HCT116 (cell line): ENCODE data around the gene PLPPR3. TPM values are rescaled to one million over a fixed set of nuclear protein-coding genes. Genes with fewer than 3 reads are reported as not detected.

Source experiments
- ATAC-seq: fragments of 200-7000 bp; cut with Tn5 transposase; 2 replicates; pipeline ENCODE4 v1.9.1; 2020; ENCODE audit warnings: mild to moderate bottlenecking, moderate library complexity
- BruUV-seq: library from RNA; stranded (reverse); fragments of 400-500 nt; replicated peaks from 2 replicates; lab custom pipeline; 2021; lab: Mats Ljungman, UMichigan
- CTCF ChIA-PET: fragments of 300-600 bp; sonication (Branson Sonifier 250); formaldehyde crosslinking; loops from one replicate; lab custom pipeline; 2021; ENCODE audit warnings: antibody characterized with exemption; lab: Charles Lee
- POLR2A ChIA-PET: fragments of 300-600, 350-600 bp; sonication (Branson Sonifier 250); formaldehyde crosslinking; loops from one replicate; lab custom pipeline; 2021; ENCODE audit warnings: antibody characterized with exemption; lab: Charles Lee
- RAD21 ChIA-PET, 2 experiments: fragments of 300-600 bp; sonication (Branson Sonifier 250); formaldehyde crosslinking; loops; one replicate each; lab custom pipeline; 2023; ENCODE audit warnings: low total read pairs in 2 of 2; ENCODE audit not compliant: uncharacterized antibody in 2 of 2, unreplicated experiment in 2 of 2, low non-redundant PET in 1 of 2; lab: Charles Lee
- DNase-seq: peaks from one replicate; pipeline ENCODE4 v3.0.0-alpha.2; 2010; ENCODE audit warnings: low read depth, low spot score
- H2AFZ ChIP-seq: fragments of 200-600 bp; shearing (Covaris generic), sonication (generic); 2 replicates; pipeline ENCODE4 v1.6.1; 2017; ENCODE audit warnings: low read depth, mixed run types, mixed read lengths, antibody characterized with exemption, low read length; ENCODE audit not compliant: poor library complexity, severe bottlenecking
- H3K27ac ChIP-seq: 2 replicates; pipeline ENCODE4 v1.5.1; 2012; ENCODE audit warnings: low read depth, low read length
- H3K27me3 ChIP-seq: fragments of 200-600 bp; sonication (generic); 2 replicates; pipeline ENCODE4 v1.6.1; 2016; ENCODE audit warnings: mixed run types, low read length, mixed read lengths; ENCODE audit not compliant: insufficient read depth
- H3K36me3 ChIP-seq, 2 experiments: fragments of 200-500 bp in 1 of 2; fragments of 200-600 bp in 1 of 2; sonication (Bioruptor generic) in 1 of 2; sonication (generic) in 1 of 2; 2 replicates each; pipeline versions ENCODE4 v1.5.1 to v1.6.1; 2014 to 2016; ENCODE audit warnings: low read length in 2 of 2, inconsistent platforms in 1 of 2, mixed read lengths in 1 of 2, mixed run types in 1 of 2; ENCODE audit not compliant: insufficient read depth in 2 of 2, control insufficient read depth in 1 of 2
- H3K4me1 ChIP-seq, 2 experiments: fragments of 200-600 bp in 1 of 2; sonication (generic) in 1 of 2; 2 replicates each; pipeline versions ENCODE4 v1.5.1 to v1.6.1; 2012 to 2017; ENCODE audit warnings: low read length in 2 of 2, inconsistent platforms in 1 of 2, mild to moderate bottlenecking in 1 of 2, mixed read lengths in 1 of 2, mixed run types in 1 of 2, moderate library complexity in 1 of 2; ENCODE audit not compliant: insufficient read depth in 2 of 2, control insufficient read depth in 1 of 2
- H3K4me2 ChIP-seq: fragments of 200-600 bp; sonication (generic); 2 replicates; pipeline ENCODE4 v1.6.1; 2017; ENCODE audit warnings: mixed run types, low read length, mixed read lengths
- H3K4me3 ChIP-seq, 2 experiments: fragments of 200-600 bp in 1 of 2; sonication (generic) in 1 of 2; replicated peaks in 1 of 2; 2 replicates each; pipeline ENCODE4 v1.5.1; 2011 to 2016; ENCODE audit warnings: low read length in 2 of 2, control low read depth in 1 of 2, low read depth in 1 of 2, mild to moderate bottlenecking in 1 of 2, mixed read lengths in 1 of 2, mixed run types in 1 of 2
- H3K79me2 ChIP-seq: fragments of 200-600 bp; sonication (generic); 2 replicates; pipeline ENCODE4 v1.6.1; 2017; ENCODE audit warnings: mild to moderate bottlenecking, mixed run types, low read length, moderate library complexity, mixed read lengths; ENCODE audit not compliant: insufficient read depth
- H3K9ac ChIP-seq: fragments of 200-600 bp; sonication (generic); 2 replicates; pipeline ENCODE4 v1.6.1; 2016; ENCODE audit warnings: low read length, mixed read lengths
- H3K9me2 ChIP-seq: fragments of 200-600 bp; sonication (generic), shearing (Covaris generic); 2 replicates; pipeline ENCODE4 v1.6.1; 2017; ENCODE audit warnings: mixed run types, mild to moderate bottlenecking, moderate library complexity; ENCODE audit not compliant: insufficient read depth
- H3K9me3 ChIP-seq, 2 experiments: fragments of 200-500 bp in 1 of 2; fragments of 200-600 bp in 1 of 2; sonication (Bioruptor generic) in 1 of 2; sonication (generic) in 1 of 2; 2 replicates each; pipeline ENCODE4 v1.6.1; 2014 to 2017; ENCODE audit warnings: low read length in 2 of 2, mixed read lengths in 2 of 2, inconsistent platforms in 1 of 2, low read depth in 1 of 2, mild to moderate bottlenecking in 1 of 2, mixed run types in 1 of 2, moderate library complexity in 1 of 2; ENCODE audit not compliant: control insufficient read depth in 1 of 2, insufficient read depth in 1 of 2
- H4K20me1 ChIP-seq: fragments of 200-600 bp; sonication (generic), shearing (Covaris generic); 2 replicates; pipeline ENCODE4 v1.6.1; 2017; ENCODE audit warnings: mixed run types, mild to moderate bottlenecking, moderate library complexity; ENCODE audit not compliant: insufficient read depth
- EGR1 ChIP-seq: IDR thresholded peaks from 2 replicates; pipeline ENCODE4 v1.6.1; 2012; ENCODE audit warnings: low read depth
- ELF1 ChIP-seq: IDR thresholded peaks from 2 replicates; pipeline ENCODE4 v1.6.1; 2012; ENCODE audit warnings: low read depth, borderline replicate concordance
- EZH2 ChIP-seq: fragments of 200-600 bp; sonication (generic); IDR thresholded peaks from 2 replicates; pipeline ENCODE4 v1.6.1; 2017; ENCODE audit warnings: antibody characterized with exemption, mixed run types
- EZH2phosphoT487 ChIP-seq: fragments of 200-600 bp; IDR thresholded peaks from 2 replicates; pipeline ENCODE4 v1.6.1; 2018; ENCODE audit warnings: antibody characterized with exemption, borderline replicate concordance
- FOSL1 ChIP-seq: IDR thresholded peaks from 2 replicates; pipeline ENCODE4 v1.6.1; 2012; ENCODE audit warnings: low read depth
- POLR2AphosphoS5 ChIP-seq: IDR thresholded peaks from 2 replicates; pipeline ENCODE4 v1.6.1; 2011; ENCODE audit warnings: mild to moderate bottlenecking, low read depth, low read length, moderate library complexity
- REST ChIP-seq: IDR thresholded peaks from 2 replicates; pipeline ENCODE4 v1.6.1; 2012; ENCODE audit warnings: low read depth
- SIN3A ChIP-seq: IDR thresholded peaks from 2 replicates; pipeline ENCODE4 v1.6.1; 2012; ENCODE audit warnings: low read depth
- SP1 ChIP-seq: IDR thresholded peaks from 2 replicates; pipeline ENCODE4 v1.6.1; 2012; ENCODE audit warnings: low read depth
- SRF ChIP-seq: IDR thresholded peaks from 2 replicates; pipeline ENCODE4 v1.6.1; 2012; ENCODE audit warnings: low read depth
- ZNF274 ChIP-seq: fragments of 200-500 bp; sonication (Bioruptor generic); IDR thresholded peaks from 2 replicates; pipeline ENCODE4 v1.6.1; 2014; ENCODE audit warnings: mild to moderate bottlenecking, low read depth, low read length, inconsistent platforms
- intact Hi-C: fragments of 100-400 bp; cut with micrococcal nuclease; formaldehyde crosslinking; loops from 2 replicates; pipeline ENCODE4 v1.10.0; 2022
- total RNA-seq: library from RNA; stranded (reverse); gene quantifications from one replicate; pipeline ENCODE4 v1.2.1, GENCODE V29; 2021; ENCODE audit not compliant: unreplicated experiment
- TF ChIP-seq, protein P1 (sequence below): IDR thresholded peaks from 2 replicates; pipeline ENCODE4 v1.6.1; 2012

Gene PLPPR3
- total RNA-seq, 1 experiment from 2014 or later, result 0.27 TPM

DNA sequence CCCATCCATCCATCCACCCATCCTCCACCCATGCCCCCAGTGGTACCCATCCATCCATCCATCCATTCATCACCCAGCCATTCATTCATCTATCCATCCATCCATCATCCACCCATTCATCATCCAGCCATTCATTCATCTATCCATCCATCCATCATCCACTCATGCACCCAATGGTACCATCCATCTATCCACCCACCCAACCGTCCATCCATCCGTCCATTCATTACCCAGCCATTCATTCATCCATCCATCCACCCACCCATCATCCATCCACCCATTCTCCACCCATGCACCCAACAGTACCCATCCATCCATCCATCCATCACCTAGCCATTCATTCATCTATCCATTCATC, 5.3 kb downstream of the PLPPR3 start:
- H4K20me1 ChIP-seq, result no peaks in the 10 kb centered on the region; the same call in 1 of the 2 replicates
- no peak overlapping the region for H3K9ac ChIP-seq
- POLR2A ChIA-PET, result no interaction called here
- no peak overlapping the region for H3K27ac ChIP-seq
- intact Hi-C loops, result no loop called here
- peaks cover under 1% of the 10 kb centered on the region; the same call in 1 of the 2 replicates for H3K79me2 ChIP-seq
- no peaks in the 10 kb centered on the region for H3K4me1 ChIP-seq
- H3K9me3 ChIP-seq, result no peaks in the 10 kb centered on the region
- RAD21 ChIA-PET, result no interaction called here
- peaks cover 0 to 3% of the 10 kb centered on the region in 2 experiments; a peak in 1 of 4 replicates for H3K36me3 ChIP-seq
- DNase-seq (no peak), ATAC-seq (no peak)
- CTCF ChIA-PET, result no interaction called here
- no peak overlapping the region for H3K4me3 ChIP-seq
- BruUV-seq, result no TSS peak
- no peaks in the 10 kb centered on the region for H3K9me2 ChIP-seq
- H3K4me2 ChIP-seq, result no peak overlapping the region
- H2AFZ ChIP-seq, result no peak overlapping the region
- no peaks in the 10 kb centered on the region for H3K27me3 ChIP-seq
- TF ChIP-seq ZNF274 (no peak), SP1 (no peak), POLR2AphosphoS5 (no peak), REST (no peak), EZH2phosphoT487 (no peak), EGR1 (no peak), FOSL1 (no peak), SIN3A (no peak), SRF (no peak), ELF1 (no peak), EZH2 (no peak)
- TF ChIP-seq, protein P1, sequence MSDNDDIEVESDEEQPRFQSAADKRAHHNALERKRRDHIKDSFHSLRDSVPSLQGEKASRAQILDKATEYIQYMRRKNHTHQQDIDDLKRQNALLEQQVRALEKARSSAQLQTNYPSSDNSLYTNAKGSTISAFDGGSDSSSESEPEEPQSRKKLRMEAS, result no peak
